ENCODE data around the gene MUC12.
"Not testable (repeated sequence)": the region's sequence is repeated elsewhere in the genome, so short reads cannot be mapped to it uniquely, and the experiment has no call there.

Gene MUC12, protein sequence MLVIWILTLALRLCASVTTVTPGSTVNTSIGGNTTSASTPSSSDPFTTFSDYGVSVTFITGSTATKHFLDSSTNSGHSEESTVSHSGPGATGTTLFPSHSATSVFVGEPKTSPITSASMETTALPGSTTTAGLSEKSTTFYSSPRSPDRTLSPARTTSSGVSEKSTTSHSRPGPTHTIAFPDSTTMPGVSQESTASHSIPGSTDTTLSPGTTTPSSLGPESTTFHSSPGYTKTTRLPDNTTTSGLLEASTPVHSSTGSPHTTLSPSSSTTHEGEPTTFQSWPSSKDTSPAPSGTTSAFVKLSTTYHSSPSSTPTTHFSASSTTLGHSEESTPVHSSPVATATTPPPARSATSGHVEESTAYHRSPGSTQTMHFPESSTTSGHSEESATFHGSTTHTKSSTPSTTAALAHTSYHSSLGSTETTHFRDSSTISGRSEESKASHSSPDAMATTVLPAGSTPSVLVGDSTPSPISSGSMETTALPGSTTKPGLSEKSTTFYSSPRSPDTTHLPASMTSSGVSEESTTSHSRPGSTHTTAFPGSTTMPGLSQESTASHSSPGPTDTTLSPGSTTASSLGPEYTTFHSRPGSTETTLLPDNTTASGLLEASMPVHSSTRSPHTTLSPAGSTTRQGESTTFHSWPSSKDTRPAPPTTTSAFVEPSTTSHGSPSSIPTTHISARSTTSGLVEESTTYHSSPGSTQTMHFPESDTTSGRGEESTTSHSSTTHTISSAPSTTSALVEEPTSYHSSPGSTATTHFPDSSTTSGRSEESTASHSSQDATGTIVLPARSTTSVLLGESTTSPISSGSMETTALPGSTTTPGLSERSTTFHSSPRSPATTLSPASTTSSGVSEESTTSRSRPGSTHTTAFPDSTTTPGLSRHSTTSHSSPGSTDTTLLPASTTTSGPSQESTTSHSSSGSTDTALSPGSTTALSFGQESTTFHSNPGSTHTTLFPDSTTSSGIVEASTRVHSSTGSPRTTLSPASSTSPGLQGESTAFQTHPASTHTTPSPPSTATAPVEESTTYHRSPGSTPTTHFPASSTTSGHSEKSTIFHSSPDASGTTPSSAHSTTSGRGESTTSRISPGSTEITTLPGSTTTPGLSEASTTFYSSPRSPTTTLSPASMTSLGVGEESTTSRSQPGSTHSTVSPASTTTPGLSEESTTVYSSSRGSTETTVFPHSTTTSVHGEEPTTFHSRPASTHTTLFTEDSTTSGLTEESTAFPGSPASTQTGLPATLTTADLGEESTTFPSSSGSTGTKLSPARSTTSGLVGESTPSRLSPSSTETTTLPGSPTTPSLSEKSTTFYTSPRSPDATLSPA (N-terminal part only)
- total RNA-seq, result 0 to 0.96 (median 0.16) reads per million in 3 experiments

- DNase-seq, result no peak
Observed at GRCh38 chr7:100969066-100969615, at the start of gene MUC12. Gene MUC12, plus strand, starts transcription at chr7:100969565. Its CDS starts 58 bp downstream, at chr7:100969623.

GRCh38 chr7:100919779-100920437 is 49.5 kb upstream of the MUC12 start:
- DNase-seq, result not testable (repeated sequence)

- DNase-seq, result no peak
Observed at GRCh38 chr7:100921039-100921438, 48.3 kb upstream of the MUC12 start.

DNA sequence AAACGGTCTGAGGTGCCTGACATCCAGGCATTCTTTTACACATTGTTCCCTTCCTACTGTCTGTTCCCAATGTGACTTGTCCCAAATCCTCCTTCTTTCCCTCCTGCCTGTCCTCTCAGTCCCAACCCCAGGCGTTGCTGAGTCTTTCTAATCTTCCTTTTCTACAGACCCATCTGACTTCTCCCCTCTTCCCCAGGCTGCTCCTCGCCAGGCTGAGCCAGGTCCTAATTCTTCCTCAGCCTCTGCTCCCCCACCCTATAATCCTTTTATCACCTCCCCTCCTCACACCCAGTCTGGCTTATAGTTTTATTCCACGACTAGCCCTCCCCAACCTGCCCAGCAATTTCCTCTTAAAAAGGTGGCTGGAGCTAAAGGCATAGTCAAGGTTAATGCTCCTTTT is 45.7 kb upstream of the MUC12 start:
- not testable (repeated sequence) for DNase-seq

GRCh38 chr7:100929808-100930174 is 39.6 kb upstream of the MUC12 start:
- DNase-seq, result no peak

DNA sequence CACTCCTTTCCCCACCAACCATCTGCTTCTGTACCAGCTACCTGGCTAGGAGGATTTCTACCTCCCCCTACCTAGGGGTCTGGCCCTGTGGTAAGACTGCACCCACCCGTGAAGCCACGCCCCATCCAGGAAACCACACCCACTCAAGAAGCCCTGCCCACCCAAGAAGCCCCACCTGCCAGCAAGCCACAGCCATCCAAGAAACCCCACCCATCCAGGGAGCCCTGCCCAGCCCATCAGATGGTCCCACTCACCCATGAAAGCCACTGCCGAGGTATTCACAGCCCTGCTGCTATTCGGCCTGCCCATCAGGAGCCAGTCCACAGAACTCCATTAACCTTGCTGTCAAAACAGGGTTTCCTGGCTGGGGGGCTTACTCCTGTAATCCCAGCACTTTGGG is 35.6 kb upstream of the MUC12 start:
- DNase-seq, result no peak

GRCh38 chr7:100935381-100935780 is 34.0 kb upstream of the MUC12 start:
- DNase-seq, result not testable (repeated sequence)

DNA sequence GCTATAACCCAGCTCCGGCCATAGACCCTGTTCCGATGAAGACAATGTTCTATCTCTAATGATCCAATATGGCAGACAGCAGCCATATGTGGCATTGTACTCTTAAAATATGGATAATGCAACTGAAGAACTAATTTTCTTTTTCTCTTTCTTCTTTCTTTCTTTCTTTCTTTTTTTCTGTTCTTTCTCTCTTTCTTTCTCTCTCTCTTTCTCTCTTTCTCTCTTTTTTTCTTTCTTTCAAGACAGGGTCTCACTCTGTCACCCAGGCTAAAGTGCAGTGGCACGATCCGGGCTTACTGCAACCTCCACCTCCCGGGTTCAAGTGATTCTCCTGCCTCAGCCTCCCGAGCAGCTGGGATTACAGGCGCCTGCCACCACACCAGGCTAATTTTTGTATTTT is 33.2 kb upstream of the MUC12 start:
- not testable (repeated sequence) for DNase-seq

DNA sequence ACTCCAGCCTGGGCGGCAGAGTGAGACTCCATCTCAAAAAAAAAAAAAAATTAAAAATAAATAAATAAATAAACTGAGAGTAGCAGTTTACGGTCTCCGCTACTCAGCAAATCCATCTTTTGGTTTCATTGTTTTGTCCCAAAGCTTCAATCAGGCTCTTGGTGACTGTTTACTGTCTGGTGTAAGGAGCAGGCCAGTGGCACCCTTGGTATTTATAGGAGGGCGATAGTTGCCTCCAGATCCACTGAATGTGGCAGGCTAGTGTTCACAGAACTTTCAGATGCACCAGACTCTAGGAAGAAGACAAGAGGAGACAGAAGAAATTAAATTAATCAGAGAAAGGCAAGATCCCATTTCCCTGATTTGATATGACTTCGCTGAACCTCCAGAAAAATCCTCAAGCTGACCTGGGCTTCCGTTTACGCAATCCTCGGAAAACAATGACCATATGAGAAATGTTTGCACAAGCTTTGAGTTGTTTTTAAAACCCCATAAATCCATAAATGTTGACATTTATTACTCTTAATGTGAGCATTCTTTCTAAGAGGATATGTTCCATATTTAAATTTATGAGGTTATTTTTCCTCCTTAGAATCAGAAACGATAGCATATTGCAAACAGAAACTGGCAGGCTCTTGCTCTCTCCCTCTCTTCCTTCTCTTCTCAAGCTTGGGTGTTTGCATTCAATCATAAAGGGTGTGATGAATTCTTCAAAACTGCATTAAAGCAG is 27.2 kb upstream of the MUC12 start:
- no peak for DNase-seq

GRCh38 chr7:100943693-100944092 is 25.7 kb upstream of the MUC12 start:
- no peak for DNase-seq

GRCh38 chr7:100944138-100944537 is 25.2 kb upstream of the MUC12 start:
- no peak for DNase-seq

DNA sequence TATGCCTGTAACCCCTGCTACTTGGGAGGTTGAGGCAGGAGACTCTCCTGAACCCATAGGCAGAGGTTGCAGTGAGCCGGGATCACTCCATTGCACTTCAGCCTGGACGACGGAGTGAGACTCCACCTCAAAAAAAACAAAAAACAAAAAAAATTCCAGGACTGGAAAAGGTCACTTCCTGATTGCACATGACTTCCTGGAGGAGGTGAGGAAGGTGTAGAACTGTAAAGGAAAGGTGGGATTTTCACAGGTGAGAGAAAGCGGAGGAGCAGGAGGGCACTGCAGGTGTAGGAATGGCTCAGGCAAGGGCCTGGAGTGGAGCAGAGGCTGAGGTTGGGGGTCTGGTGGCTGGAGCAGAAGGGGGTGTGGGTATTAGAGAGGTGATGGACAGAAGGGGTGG is 23.3 kb upstream of the MUC12 start:
- no peak for DNase-seq

DNA sequence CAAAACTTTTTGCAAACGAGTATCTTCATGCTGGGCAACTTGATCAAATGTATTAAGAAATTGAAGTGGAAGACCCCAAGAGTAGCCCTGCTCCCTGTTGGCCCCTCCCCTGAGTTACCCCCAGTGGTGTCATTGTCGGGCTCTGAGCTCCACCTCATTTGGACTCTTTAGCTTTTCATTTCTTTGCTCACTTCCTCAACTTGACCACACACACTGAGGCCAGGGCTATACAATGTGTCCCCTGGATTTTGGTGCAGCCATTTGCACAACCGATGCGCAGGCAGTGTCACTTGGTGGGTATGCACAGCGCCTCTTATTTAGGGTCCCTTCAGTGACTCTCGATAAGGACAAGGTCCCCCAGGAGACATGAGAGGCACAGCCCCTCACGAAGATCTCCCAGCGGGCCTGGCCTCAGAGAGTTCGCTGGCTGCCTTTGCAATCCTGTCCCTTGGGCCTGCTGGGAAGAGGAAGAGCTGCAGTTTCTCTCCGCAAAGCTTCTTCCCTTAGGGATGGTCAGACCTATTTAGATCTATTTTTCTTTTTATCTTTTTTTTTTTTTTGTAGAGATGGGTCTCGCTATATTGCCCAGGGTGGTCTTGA is 22.5 kb upstream of the MUC12 start:
- DNase-seq, result no peak

- no peak for DNase-seq
Observed at GRCh38 chr7:100947792-100948191, 21.6 kb upstream of the MUC12 start.

GRCh38 chr7:100949227-100949932 is 20.0 kb upstream of the MUC12 start, which contains the start of gene MUC3A:
Gene MUC3A, plus strand, starts transcription at chr7:100949534. Its CDS starts 91 bp downstream, at chr7:100949625.
- DNase-seq, result no peak

DNA sequence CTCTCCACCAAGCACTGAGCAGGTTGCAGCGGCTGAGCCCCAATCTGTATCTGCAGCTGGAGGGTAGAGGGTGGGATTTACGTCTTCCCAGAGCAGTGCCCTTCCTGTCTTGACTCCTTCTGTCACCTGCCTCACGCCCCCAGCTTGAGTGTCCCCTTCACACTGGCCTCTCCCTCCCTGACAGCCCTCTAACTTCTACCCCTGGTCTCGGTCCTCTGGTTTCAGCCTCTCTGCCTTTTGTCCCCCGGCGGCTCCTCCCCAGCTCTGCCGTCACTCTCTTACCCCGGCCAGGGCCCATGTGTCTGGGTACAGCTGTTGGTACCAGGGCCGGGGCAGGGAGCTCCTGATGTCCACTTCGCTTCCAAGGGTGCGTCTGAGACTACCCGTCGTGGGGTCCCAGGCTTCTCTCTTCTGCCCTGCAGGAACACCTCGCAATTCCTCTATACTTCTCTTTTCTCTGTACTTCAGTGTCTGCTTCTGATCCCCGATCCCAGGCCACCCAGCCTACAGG is 19.4 kb upstream of the MUC12 start:
- DNase-seq, result no peak

DNA sequence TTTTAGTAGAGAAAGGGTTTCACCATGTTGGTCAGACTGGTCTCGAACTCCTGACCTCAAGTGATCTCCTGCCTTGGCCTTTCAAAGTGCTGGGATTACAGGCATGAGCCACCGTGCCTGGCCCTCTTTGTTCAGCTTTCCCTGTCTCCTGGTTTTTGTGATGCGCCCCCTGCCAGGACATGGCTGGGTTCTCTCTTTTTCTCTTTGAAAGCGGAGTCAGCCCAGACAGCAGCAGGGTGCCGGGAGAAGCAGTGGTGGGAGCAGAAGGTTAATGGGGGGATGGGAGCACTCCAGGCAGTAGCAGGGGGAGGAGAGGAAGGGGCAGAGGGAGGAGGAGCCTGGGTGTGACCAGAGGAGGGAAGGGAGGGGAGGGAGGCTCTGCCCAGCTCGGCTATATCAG is 18.2 kb upstream of the MUC12 start:
- DNase-seq, result no peak

DNA sequence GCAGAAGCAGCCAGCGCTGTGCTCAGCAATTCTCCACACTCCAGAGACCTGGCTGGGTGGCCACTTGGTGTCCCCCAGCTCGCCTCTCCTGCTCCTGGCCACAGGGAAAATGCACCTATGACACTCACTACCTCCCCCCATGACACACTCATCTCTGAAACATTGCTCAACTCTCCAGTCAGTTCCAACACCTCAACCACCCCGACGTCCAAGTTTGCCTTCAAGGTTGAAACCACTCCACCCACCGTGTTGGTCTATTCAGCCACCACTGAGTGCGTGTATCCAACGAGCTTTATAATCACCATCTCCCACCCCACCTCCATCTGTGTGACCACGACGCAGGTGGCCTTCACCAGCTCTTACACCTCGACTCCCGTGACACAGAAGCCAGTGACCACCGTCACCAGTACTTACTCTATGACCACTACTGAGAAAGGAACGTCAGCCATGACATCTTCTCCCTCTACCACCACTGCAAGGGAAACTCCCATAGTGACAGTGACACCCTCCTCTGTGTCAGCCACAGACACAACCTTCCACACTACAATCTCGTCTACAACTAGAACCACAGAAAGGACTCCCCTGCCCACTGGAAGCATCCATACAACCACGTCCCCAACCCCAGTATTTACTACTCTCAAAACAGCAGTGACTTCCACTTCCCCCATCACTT is 17.3 kb upstream of the MUC12 start:
- no peak for DNase-seq

DNA sequence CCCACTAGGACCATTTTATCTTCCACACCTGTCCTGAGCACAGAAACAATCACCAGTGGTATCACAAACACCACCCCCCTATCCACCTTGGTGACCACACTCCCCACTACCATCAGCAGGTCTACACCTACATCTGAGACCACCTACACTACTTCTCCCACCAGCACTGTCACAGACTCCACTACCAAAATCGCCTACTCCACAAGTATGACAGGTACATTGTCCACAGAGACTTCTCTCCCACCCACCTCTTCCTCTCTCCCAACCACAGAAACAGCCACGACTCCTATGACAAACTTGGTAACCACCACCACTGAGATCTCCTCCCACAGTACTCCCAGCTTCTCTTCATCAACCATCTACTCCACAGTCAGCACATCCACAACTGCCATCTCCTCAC is 16.7 kb upstream of the MUC12 start:
- DNase-seq, result no peak

All from central memory CD4-positive, alpha-beta T cell (primary cell).